Left ventricle myocardium inferior (tissue), 1 donor: Measurements from ENCODE around the gene ZNF8. TPM values are rescaled to one million over a fixed set of nuclear protein-coding genes. Genes with fewer than 3 reads are reported as not detected.
A peak's percentile ranks its signal among the peaks of the same experiment; 100 is the strongest.

Experiments
- DNase-seq: peaks from one replicate; pipeline ENCODE4 v3.0.0-alpha.2; 2020
- H3K27ac ChIP-seq: fragments of 200-600 bp; replicated peaks from 2 replicates; pipeline ENCODE4 v1.8.0; 2021
- H3K27me3 ChIP-seq: fragments of 200-600 bp; 2 replicates; pipeline ENCODE4 v1.8.0; 2021; ENCODE audit warnings: low read depth
- H3K36me3 ChIP-seq: fragments of 200-600 bp; 2 replicates; pipeline ENCODE4 v1.8.0; 2021
- H3K4me1 ChIP-seq: fragments of 200-600 bp; 2 replicates; pipeline ENCODE4 v1.8.0; 2021
- H3K4me3 ChIP-seq: fragments of 200-600 bp; 2 replicates; pipeline ENCODE4 v1.8.0; 2021; ENCODE audit warnings: mild to moderate bottlenecking, moderate library complexity
- H3K9me3 ChIP-seq: fragments of 200-600 bp; replicated peaks from 2 replicates; pipeline ENCODE4 v1.8.0; 2021
- CTCF ChIP-seq: fragments of 200-600 bp; IDR thresholded peaks from 2 replicates; pipeline ENCODE4 v1.8.0; 2021; ENCODE audit warnings: antibody characterized with exemption, mild to moderate bottlenecking, borderline replicate concordance
- intact Hi-C: fragments of 100-400 bp; cut with micrococcal nuclease; formaldehyde crosslinking; loops from one replicate; pipeline ENCODE4 v1.11.0; 2022
- microRNA-seq: library from miRNA; unstranded; fragments of <30 nt; microRNA quantifications from one replicate; pipeline ENCODE4 v1.2.0, GENCODE V29; 2020
- total RNA-seq: library from RNA; stranded (reverse); fragmentation: NEBNext Ultra II Directional; extraction: Animal tissue kit (Norgen Biotek cat#: 25700); gene quantifications from one replicate; pipeline ENCODE4 v1.2.1, GENCODE V29; 2021
- donor health status: DM: no; HTN: yes; CAD: no; lungs with severe emphysema.

ZNF8 gene
- total RNA-seq, 1 donor from 2014 or later: 4.9 TPM

DNA sequence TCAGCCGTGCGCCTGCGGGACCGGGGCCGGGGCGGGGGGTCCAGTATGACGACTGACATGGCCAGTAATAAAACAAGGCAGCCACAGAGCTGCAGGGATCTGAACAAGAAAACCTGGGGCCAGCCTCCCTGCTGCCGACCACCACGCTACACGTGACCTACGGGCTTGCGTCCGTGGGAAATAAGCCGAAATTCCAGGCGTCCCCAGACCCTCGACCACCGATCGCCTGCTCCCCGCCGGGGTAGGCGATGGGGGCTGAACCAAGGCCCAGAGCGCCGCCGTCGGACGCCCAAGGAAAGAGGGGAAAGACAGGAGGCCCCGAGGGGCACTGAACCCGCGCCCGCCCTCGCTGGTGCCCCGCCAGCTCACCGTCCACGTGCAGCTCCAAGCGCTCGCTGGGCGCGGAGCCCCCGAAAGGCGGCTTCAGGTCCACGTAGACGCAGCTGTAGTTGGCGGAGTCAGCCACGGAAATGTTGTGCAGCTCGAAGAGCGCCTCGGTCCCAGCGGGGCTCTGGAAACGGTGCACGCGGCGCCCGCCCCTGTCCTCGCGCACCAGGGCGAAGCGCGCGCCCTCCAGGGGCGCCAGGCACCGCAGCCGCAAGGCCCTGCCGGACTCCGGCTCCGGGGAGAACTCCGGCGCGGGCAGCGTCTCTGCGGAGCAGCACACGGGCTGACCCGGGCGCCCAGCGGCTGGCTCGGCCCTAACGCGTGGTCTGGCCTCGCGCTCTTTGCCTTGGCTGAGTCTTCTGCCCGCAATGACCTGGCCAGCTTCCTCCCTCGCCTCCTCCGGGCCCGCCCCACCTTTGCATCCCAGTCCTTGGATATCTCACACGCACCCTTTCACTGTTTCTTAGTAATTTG is 71.5 kb downstream of the ZNF8 start:
- no peak for DNase-seq
- Histone ChIP-seq H3K27ac (no peak overlapping the region), H3K36me3 (no peaks in the 10 kb centered on the region), H3K27me3 (peaks cover 100% of the 10 kb centered on the region), H3K4me3 (peak overlapping the region; percentile 45), H3K4me1 (peaks cover 36% of the 10 kb centered on the region), H3K9me3 (no peaks in the 10 kb centered on the region)
- intact Hi-C loops: no loop called here
- TF ChIP-seq CTCF: peak; percentile 23

DNA sequence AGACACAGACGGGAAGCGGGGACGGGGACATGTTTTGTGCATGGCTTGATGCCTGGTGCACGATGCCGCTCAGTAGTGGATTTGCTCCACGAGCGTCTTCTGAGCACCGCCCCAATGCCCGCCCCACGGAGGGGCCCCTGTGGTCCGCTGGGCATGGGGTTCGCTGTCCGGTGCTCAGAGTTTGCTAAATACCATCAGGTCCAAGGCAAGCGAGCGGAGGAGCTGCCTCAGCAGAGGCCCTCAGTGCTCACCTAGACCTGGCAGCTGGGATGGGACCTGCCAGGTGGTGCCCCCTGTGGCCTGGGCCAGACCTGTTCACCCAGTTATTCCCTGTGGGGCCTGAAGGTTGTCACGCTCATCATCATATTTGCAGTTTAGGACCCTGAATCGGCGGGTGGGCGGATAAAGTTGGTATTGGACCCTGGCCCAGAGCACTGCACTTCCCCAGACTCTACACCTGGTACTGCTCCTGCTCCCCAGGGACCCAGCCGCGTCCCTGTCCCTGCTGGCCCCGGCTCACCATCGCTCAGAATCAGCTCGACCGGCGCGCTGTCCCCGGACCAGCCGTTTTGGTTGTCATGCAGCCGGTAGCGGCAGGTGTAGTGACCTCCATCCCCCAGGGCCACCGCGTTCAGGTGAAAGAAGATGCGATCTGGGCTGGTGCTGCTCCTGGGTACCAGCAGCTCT is 72.3 kb downstream of the ZNF8 start:
- Histone ChIP-seq H3K27ac (no peak overlapping the region), H3K4me1 (peaks cover 43% of the 10 kb centered on the region), H3K27me3 (peaks cover 100% of the 10 kb centered on the region), H3K36me3 (no peaks in the 10 kb centered on the region), H3K4me3 (peak overlapping the region; percentile 45), H3K9me3 (no peaks in the 10 kb centered on the region)
- intact Hi-C loops: no loop called here
- DNase-seq: no peak
- no peak for TF ChIP-seq CTCF

- TF ChIP-seq CTCF: no peak
- no peak overlapping the region for H3K4me3 ChIP-seq
- no peak overlapping the region for H3K27ac ChIP-seq
- H3K9me3 ChIP-seq: no peaks in the 10 kb centered on the region
- DNase-seq: no peak
- peaks cover 100% of the 10 kb centered on the region for H3K27me3 ChIP-seq
- H3K4me1 ChIP-seq: peaks cover 48% of the 10 kb centered on the region
- intact Hi-C loops: no loop called here
- H3K36me3 ChIP-seq: no peaks in the 10 kb centered on the region
Observed at GRCh38 chr19:58351558-58351878, 72.8 kb downstream of the ZNF8 start.

GRCh38 chr19:58351990-58352755 is 73.4 kb downstream of the ZNF8 start:
- TF ChIP-seq CTCF: no peak
- Histone ChIP-seq H3K36me3 (no peaks in the 10 kb centered on the region), H3K9me3 (no peaks in the 10 kb centered on the region), H3K4me1 (peaks cover 48% of the 10 kb centered on the region), H3K27me3 (peaks cover 100% of the 10 kb centered on the region), H3K27ac (no peak overlapping the region), H3K4me3 (no peak overlapping the region)
- intact Hi-C loops: no loop called here
- DNase-seq: no peak

Small RNAs within 50 kb of the gene (microRNA-seq; reads per million reads assigned to microRNA genes)
- not detected for gene MIR6806

Other genes with a start within 250 kb of the ZNF8 start
- not detected for gene ZSCAN1, start 244.9 kb upstream of the ZNF8 start, total RNA-seq
- 3.8 TPM for gene ZNF135, start 219.7 kb upstream of the ZNF8 start, total RNA-seq
- gene ZSCAN18, start 180.7 kb upstream of the ZNF8 start, total RNA-seq: 76.1 TPM
- gene ZNF329, start 128.2 kb upstream of the ZNF8 start, total RNA-seq: 7.8 TPM
- gene ZNF274, start 95.9 kb upstream of the ZNF8 start, total RNA-seq: 19.3 TPM
- gene ZNF544, start 50.0 kb upstream of the ZNF8 start, total RNA-seq: 24.0 TPM
- gene ERVK3-1, start 26.4 kb downstream of the ZNF8 start, total RNA-seq: 22.7 TPM
- 1.8 TPM for gene ZSCAN22, start 48.0 kb downstream of the ZNF8 start, total RNA-seq
- gene A1BG, start 74.5 kb downstream of the ZNF8 start, total RNA-seq: 3.7 TPM
- gene ZNF497, start 83.8 kb downstream of the ZNF8 start, total RNA-seq: 0.41 TPM
- gene ZNF837, start 102.1 kb downstream of the ZNF8 start, total RNA-seq: 0.19 TPM
- gene RPS5, start 108.3 kb downstream of the ZNF8 start, total RNA-seq: 496 TPM
- not detected for gene RNF225, start 116.7 kb downstream of the ZNF8 start, total RNA-seq
- 16.8 TPM for gene ZNF584, start 129.7 kb downstream of the ZNF8 start, total RNA-seq
- 5.7 TPM for gene ZNF132, start 161.2 kb downstream of the ZNF8 start, total RNA-seq
- gene ZNF324B, start 172.7 kb downstream of the ZNF8 start, total RNA-seq: 3.1 TPM
- gene ZNF324, start 188.1 kb downstream of the ZNF8 start, total RNA-seq: 5.3 TPM
- 4.9 TPM for gene ZNF446, start 197.4 kb downstream of the ZNF8 start, total RNA-seq
- gene SLC27A5, start 233.0 kb downstream of the ZNF8 start, total RNA-seq: 4.1 TPM
- gene ZBTB45, start 240.9 kb downstream of the ZNF8 start, total RNA-seq: 10.2 TPM